ENCODE results near the gene ABHD2. TPM values are rescaled to one million over a fixed set of nuclear protein-coding genes. Genes with fewer than 3 reads are reported as not detected.
"Not testable (repeated sequence)": the region's sequence is repeated elsewhere in the genome, so short reads cannot be mapped to it uniquely, and the experiment has no call there.

The ABHD2 gene
- total RNA-seq, 1 donor from 2014 or later = 84.4 TPM

DNA sequence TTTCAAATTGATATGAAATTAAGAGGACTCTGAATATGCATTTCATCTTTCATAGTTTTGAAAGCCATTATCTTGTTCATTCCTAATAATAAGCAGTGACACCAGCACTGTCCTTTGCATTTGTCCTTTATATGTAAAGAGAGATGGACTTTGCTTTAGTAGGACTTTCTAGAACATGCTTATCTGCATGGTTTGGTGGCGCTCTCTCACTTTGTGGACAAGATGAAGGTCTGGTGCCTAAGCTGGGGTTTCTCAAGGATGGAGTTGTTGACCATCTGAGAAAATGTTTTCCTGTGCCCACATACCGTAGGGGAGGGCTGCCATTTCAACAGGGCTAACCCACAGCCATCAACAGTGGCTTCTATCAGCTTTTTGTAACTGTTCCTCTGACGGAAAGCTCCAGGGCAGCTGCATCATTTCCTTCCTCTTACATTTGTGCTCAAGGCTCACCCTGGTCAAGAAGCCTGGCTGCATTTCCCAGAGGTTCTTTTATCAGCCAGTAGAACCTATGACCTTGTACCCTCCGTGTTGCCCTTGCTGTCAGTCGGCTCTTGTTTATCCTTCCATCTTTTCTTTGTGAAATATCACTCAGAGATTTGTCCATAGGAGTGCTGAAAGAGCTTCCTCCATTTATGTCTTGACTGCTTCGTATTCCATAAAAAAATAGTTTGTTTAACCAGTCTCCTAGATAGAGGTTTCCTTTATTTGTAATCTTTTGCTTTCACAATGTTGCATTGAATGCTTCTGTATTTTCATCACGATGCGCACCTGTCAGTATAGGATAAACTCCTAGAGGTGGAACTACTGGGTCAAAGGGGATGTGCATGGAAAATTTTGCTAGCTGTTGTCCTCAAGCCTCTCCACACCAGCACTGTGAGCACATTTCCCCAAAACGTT is 44.6 kb downstream of the ABHD2 start:
- intact Hi-C loops (cut with micrococcal nuclease) = no loop called here
- ATAC-seq (peak; percentile 4), DNase-seq (no peak)

DNA sequence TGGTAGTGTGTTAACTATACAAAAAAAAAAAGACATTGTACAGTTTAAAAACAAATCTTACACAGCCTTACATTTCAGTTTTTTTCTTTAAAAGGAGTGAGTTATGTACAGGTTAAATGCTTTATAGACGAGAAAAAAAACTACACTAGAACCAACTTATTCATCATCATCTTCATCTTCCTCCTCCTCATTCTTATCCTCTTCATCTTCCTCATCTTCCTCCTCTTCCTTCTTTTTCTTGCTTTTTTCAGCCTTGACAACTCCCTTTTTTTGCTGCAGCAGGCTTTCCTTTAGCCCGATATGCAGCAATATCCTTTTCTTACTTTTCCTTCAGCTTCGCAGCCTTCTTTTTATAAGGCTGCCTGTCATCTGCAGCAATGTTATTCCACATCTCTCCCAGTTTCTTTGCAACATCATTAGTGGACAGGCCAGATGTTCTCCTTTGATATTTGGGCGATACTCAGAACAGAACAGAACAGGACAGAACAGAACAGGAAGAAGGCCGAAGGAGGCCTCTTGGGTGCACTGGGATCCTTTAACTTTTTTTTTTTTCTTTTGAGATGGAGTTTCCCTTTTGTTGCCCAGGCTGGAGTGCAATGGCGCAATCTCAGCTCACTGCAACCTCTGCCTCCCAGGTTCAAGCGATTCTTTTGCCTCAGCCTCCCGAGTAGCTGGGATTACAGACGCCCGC is 47.3 kb downstream of the ABHD2 start:
- intact Hi-C loops (cut with micrococcal nuclease); DNase-seq: not testable (repeated sequence)
- ATAC-seq = peak; percentile 14

- peak; percentile 66 for ATAC-seq
- intact Hi-C loops (cut with micrococcal nuclease) = no loop called here
- DNase-seq = no peak
Measured at GRCh38 chr15:89136078-89136806, 48.0 kb downstream of the ABHD2 start.

- intact Hi-C loops (cut with micrococcal nuclease) = no loop called here
- DNase-seq (peak; percentile 72), ATAC-seq (peak; percentile 92)
Measured at GRCh38 chr15:89136818-89137772, 48.8 kb downstream of the ABHD2 start.

DNA sequence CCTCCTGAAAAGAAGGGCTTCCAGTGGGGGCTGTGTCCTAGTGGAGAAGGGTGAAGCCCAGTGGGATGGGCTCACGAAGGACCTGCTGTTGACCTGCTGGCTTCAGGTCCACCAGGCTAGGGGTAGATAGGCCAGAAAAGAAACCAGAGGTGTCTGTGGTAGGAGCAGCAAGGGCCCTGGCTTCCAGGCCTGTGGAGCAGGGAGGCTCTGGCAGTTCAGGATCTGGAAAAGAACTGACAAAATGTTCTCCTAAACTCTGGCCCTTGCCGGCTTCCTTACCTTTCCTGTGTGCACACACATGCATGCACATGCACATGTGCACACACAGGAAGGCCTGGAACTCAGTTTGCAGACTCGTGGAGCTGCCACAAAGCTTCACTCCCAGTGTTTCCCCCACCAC is 49.7 kb downstream of the ABHD2 start:
- ATAC-seq (no peak), DNase-seq (no peak)
- intact Hi-C loops (cut with micrococcal nuclease) = no loop called here

DNA sequence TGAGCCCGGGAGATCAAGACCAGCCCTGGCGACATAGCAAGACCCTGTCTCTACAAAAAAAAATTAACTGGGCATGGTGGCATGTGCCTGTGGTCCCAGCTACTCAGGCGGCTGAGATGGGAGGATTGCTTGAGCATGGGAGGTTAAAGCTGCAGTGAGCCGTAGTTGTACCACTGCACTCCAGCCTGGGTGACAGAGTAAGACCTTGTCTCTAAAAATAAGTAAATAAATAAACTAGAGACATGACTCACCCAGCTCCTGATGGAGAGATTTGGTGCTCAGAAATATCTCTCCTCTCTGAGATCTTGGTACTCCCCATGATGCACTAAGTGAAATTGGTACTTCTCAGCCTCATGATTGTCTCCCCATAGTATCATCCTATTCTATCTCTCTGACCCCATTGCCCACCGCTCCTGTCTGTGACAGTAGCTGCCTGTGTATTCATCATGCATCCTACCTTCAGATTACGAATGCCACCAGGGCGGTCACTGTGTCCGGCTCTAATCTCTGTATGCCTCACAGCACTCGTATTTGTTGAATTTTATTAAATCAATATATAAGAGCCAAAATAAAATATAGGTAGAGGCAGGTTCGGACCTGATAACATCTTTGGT is 50.9 kb downstream of the ABHD2 start:
- intact Hi-C loops (cut with micrococcal nuclease) = no loop called here
- no peak for ATAC-seq
- DNase-seq = no peak

DNA sequence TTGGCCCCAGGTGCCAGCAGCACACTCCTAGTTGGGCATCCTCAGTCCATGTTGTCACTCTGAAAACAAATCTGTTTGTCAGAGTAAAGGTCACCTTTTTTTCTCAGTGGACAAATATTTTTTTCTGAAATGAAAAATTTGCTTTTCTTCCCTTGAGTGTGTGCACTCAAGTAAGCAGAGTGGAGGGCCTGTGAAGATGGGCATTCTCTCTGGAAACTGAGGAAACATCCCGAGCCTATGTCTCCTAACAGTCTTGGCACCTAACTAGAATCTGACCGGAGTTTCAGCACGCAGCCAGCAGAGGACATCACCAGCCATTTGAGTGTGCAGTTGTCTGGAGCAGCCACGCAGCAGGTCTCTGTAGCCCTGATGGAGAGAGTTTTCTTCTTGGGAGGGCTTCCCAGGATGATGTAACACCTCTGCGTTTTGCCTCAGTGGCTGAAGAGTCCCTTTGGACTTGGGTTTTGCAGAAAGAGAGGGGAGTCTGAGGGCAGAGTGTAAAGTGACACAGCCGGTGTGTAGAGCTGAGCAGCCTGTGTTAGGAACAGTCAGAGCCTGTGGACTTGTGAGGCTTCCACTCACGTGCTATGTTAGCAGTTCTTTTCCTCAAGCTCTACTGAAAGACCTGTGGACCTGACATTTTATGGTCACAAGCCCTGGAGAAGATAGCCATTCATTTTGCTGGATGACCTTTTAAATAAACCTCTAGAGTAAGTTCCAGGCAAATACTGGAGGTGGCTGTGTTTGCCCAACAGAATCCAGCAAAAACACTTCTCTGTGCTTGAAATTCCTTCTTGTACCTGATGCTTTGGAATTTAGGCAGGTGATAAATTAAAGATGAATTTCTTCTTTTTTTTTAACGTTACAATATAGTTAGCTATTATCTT is 51.6 kb downstream of the ABHD2 start:
- DNase-seq (peak; percentile 52), ATAC-seq (peak; percentile 23)
- intact Hi-C loops (cut with micrococcal nuclease) = no loop called here

DNA sequence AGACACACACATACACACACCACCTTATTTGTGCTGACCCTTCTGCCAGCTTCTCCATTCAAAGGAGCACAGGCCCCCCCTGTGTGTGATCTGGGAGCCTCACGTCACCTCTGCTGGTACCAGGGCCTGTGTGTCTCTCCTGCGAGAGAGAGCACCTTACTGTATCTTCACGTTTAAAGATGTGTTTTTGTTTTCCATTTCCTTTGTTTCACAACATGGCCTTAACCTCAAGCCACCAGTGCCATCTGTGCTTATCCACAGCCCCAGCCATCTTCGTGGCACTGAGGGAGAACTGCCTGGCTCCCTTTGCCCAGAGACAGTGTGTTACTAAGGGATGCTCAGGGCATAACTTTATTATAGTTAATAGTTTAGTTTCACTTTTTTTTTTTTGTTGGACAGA is 52.3 kb downstream of the ABHD2 start:
- ATAC-seq = no peak
- intact Hi-C loops (cut with micrococcal nuclease) = no loop called here
- DNase-seq = no peak

GRCh38 chr15:89141159-89141558 is 52.9 kb downstream of the ABHD2 start:
- intact Hi-C loops (cut with micrococcal nuclease); DNase-seq; ATAC-seq: not testable (repeated sequence)

DNA sequence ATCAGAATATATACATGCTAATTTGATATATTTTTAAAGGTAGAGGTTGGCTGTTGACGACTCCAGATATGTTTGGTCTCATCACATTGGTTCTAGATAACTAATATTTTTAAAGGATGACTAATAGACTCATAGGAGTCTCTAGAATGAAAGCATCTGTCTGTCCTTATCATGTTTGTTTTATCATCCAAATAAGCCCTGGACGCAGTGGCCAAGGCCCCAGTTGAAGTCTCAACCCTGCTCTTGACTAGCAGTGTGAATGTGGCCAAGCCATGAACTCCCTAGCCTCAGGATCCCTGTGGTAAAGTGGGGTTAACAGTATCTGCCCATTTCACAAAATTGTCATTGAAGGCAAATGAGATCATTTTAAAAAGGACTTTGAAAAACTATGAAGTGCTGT is 53.6 kb downstream of the ABHD2 start:
- intact Hi-C loops (cut with micrococcal nuclease) = no loop called here
- DNase-seq = no peak
- ATAC-seq = no peak

DNA sequence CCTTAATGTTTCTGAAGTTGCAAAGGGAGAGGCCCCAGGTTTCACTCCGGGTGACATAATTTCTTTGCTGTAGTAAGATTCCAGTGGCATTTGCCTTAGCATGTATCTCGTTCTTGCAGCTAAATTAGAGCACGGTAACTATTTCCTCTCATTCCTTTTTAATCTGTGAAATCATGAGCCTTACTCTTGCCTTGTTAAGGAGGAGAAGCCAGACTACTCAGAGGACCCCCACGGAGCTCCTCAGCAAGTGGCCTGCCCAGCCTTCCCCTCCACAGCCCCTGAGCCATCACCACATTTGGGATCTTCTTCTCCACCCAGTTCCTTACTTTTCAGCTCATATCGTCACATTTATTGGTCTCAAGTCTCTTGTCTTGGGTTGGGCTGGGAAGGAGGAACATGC is 54.2 kb downstream of the ABHD2 start:
- DNase-seq (no peak), ATAC-seq (no peak)
- intact Hi-C loops (cut with micrococcal nuclease) = no loop called here

- ATAC-seq = peak; percentile 54
Measured at GRCh38 chr15:89143503-89144162, 55.4 kb downstream of the ABHD2 start.

GRCh38 chr15:89144491-89144890 is 56.2 kb downstream of the ABHD2 start:
- DNase-seq (no peak), ATAC-seq (no peak)
- intact Hi-C loops (cut with micrococcal nuclease) = no loop called here

More at GRCh38 chr15:89143503-89144162, 55.4 kb downstream of the ABHD2 start:
- intact Hi-C loops (cut with micrococcal nuclease) = no loop called here
- DNase-seq = no peak

DNA sequence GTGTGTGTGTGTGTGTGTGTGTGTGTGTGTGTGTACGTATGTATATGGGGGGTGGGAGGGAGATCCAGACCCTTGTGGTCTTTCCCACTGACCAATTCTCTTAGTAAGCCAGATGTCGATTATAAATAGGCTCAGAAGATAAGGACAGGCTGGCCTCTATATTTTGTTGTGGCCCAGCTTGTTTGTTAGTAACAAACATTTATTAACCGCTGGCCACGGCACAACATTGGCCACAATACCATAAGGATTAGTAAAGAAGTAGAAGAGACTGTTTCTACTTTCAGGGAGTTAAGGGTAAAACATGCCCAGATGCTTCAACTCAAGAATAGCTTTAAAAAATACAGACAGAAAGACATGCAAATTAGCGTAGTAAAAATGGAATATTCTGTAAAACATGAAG is 58.1 kb downstream of the ABHD2 start:
- ATAC-seq = no peak
- intact Hi-C loops (cut with micrococcal nuclease) = no loop called here
- no peak for DNase-seq

- ATAC-seq (no peak), DNase-seq (no peak)
- intact Hi-C loops (cut with micrococcal nuclease) = no loop called here
Measured at GRCh38 chr15:89148126-89148525, 59.9 kb downstream of the ABHD2 start.

DNA sequence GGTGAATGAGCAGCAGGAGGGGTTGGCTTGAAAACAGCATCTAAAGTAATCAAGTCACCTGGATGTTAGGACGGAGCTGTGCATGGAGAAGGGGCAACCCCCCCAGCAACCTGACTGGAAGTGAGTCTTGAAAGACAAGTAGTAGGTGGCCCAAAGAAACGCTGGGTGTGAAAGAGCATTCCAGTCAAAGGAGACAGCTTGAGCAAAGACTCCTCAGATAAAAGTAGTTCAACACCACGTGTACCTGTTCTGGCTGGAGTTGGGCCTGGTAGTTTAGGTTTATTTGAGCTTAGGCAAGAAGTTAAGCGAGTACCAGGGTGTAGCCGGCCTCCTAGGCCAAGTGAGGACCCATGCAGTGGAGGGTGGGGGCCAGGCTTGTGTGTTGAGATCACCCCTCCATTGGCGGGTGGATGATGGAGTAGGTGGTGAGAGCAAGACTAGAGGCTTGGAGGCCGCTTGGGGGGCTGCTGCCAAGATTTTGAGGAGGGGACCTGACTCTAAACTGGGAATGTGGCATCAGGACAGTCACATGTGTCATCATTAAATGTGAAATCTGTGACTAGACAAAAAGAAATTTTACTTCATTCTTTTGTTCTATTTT is 61.3 kb downstream of the ABHD2 start:
- intact Hi-C loops (cut with micrococcal nuclease) = no loop called here
- no peak for ATAC-seq
- DNase-seq = no peak

GRCh38 chr15:89150287-89150686 is 62.0 kb downstream of the ABHD2 start:
- DNase-seq = no peak
- peak; percentile 19 for ATAC-seq
- intact Hi-C loops (cut with micrococcal nuclease) = no loop called here
